ENCODE results near the gene HES5.

- TF ChIP-seq CTCF (IDR thresholded peaks at IDR 0.05; ENCODE audit: low read depth, low read length): no peak
- no peak for TF ChIP-seq EZH2phosphoT487 (IDR thresholded peaks at IDR 0.05; ENCODE audit: low read depth)
Measured at GRCh38 chr1:2519729-2520128, 10.3 kb downstream of the HES5 start.
